Measurements from ENCODE around the gene WIZ.
A peak's percentile ranks its signal among the peaks of the same experiment; 100 is the strongest.
"Not testable (repeated sequence)": the region's sequence is repeated elsewhere in the genome, so short reads cannot be mapped to it uniquely, and the experiment has no call there.

WIZ gene

GRCh38 chr19:15476325-15476724 lies 26.6 kb upstream of the WIZ start:
- ChIA-PET POLR2A (no interaction called here), CTCF (no interaction called here)
- Histone ChIP-seq H3K9me3 (ENCODE audit: control insufficient read depth, insufficient read depth, low read depth, low read length) (no peaks in the 10 kb centered on the region), H3K36me3 (ENCODE audit: control insufficient read depth in 2 of 2, insufficient read depth in 1 of 2, low read length in 2 of 2) (no peaks in the 10 kb centered on the region), H3K4me1 (ENCODE audit: control insufficient read depth, insufficient read depth, low read length) (no peaks in the 10 kb centered on the region), H3K27ac (ENCODE audit: extremely low read depth, low read depth, low read length) (no peak overlapping the region), H3K4me3 (ENCODE audit: low read depth, low read length) (no peak overlapping the region)
- TF ChIP-seq ZNF624 (tag by site-specific recombination; IDR thresholded peaks at IDR 0.05) (no peak), ZNF558 (tag by site-specific recombination; IDR thresholded peaks at IDR 0.05) (no peak), ZNF629 (tag by site-specific recombination; IDR thresholded peaks at IDR 0.05) (no peak), BCL11B (tag by site-specific recombination; IDR thresholded peaks at IDR 0.05; ENCODE audit: low read depth) (no peak)

- CTCF ChIA-PET, result no interaction called here
- Histone ChIP-seq H3K4me3 (ENCODE audit: low read depth, low read length) (no peak overlapping the region), H3K36me3 (ENCODE audit: control insufficient read depth in 2 of 2, insufficient read depth in 1 of 2, low read length in 2 of 2) (no peaks in the 10 kb centered on the region), H3K4me1 (ENCODE audit: control insufficient read depth, insufficient read depth, low read length) (no peaks in the 10 kb centered on the region), H3K9me3 (ENCODE audit: control insufficient read depth, insufficient read depth, low read depth, low read length) (no peaks in the 10 kb centered on the region), H3K27ac (ENCODE audit: extremely low read depth, low read depth, low read length) (no peak overlapping the region)
- no peak for TF ChIP-seq ZNF280D (tag by site-specific recombination; IDR thresholded peaks at IDR 0.05)
- no peak for TF ChIP-seq ZNF677 (tag by site-specific recombination; IDR thresholded peaks at IDR 0.05)
- POLR2A ChIA-PET, result no interaction called here
Observed at GRCh38 chr19:15475611-15476010, 25.9 kb upstream of the WIZ start.

- TF ChIP-seq ZNF423 (tag by site-specific recombination; IDR thresholded peaks at IDR 0.05) (no peak), ZFP3 (tag by site-specific recombination; IDR thresholded peaks at IDR 0.05; ENCODE audit: low read depth) (peak; percentile 59)
- Histone ChIP-seq H3K36me3 (ENCODE audit: control insufficient read depth in 2 of 2, insufficient read depth in 1 of 2, low read length in 2 of 2) (no peaks in the 10 kb centered on the region), H3K4me1 (ENCODE audit: control insufficient read depth, insufficient read depth, low read length) (no peaks in the 10 kb centered on the region), H3K4me3 (ENCODE audit: low read depth, low read length) (no peak overlapping the region), H3K27ac (ENCODE audit: extremely low read depth, low read depth, low read length) (no peak overlapping the region), H3K9me3 (ENCODE audit: control insufficient read depth, insufficient read depth, low read depth, low read length) (no peaks in the 10 kb centered on the region)
- POLR2A ChIA-PET, result no interaction called here
- CTCF ChIA-PET, result no interaction called here
Observed at GRCh38 chr19:15475169-15475568, 25.4 kb upstream of the WIZ start.

GRCh38 chr19:15473821-15474220 lies 24.1 kb upstream of the WIZ start:
- H3K4me1 ChIP-seq (ENCODE audit: control insufficient read depth, insufficient read depth, low read length); H3K9me3 ChIP-seq (ENCODE audit: control insufficient read depth, insufficient read depth, low read depth, low read length); H3K4me3 ChIP-seq (ENCODE audit: low read depth, low read length); POLR2A ChIA-PET; H3K36me3 ChIP-seq (ENCODE audit: control insufficient read depth in 2 of 2, insufficient read depth in 1 of 2, low read length in 2 of 2); H3K27ac ChIP-seq (ENCODE audit: extremely low read depth, low read depth, low read length): not testable (repeated sequence)
- peak; percentile 56 for TF ChIP-seq ZNF366 (tag by site-specific recombination; conservative IDR thresholded peaks at IDR 0.05)
- CTCF ChIA-PET, result interaction anchor here (0.7 kb wide), 1 partner anchor 382 kb away, joined by 10 read pairs; no protein-coding TSS in a partner anchor

GRCh38 chr19:15471639-15472101 lies 21.9 kb upstream of the WIZ start:
- no peaks in the 10 kb centered on the region for H3K9me3 ChIP-seq (ENCODE audit: control insufficient read depth, insufficient read depth, low read depth, low read length)
- no peak overlapping the region for H3K4me3 ChIP-seq (ENCODE audit: low read depth, low read length)
- H3K27ac ChIP-seq (ENCODE audit: extremely low read depth, low read depth, low read length), result no peak overlapping the region
- ChIA-PET CTCF (no interaction called here), POLR2A (no interaction called here)
- no peaks in the 10 kb centered on the region for H3K36me3 ChIP-seq (ENCODE audit: control insufficient read depth in 2 of 2, insufficient read depth in 1 of 2, low read length in 2 of 2)
- no peak for TF ChIP-seq ZNF280D (tag by site-specific recombination; IDR thresholded peaks at IDR 0.05)
- no peak for TF ChIP-seq ZNF266 (tag by site-specific recombination; IDR thresholded peaks at IDR 0.05; ENCODE audit: low read depth)
- no peak for TF ChIP-seq MEIS1 (CRISPR knock-in tag; IDR thresholded peaks at IDR 0.05; ENCODE audit: borderline replicate concordance)
- TF ChIP-seq HOXA7 (CRISPR knock-in tag; IDR thresholded peaks at IDR 0.05; ENCODE audit: borderline replicate concordance), result no peak
- TF ChIP-seq ZSCAN16 (tag by site-specific recombination; IDR thresholded peaks at IDR 0.05), result no peak
- H3K4me1 ChIP-seq (ENCODE audit: control insufficient read depth, insufficient read depth, low read length), result no peaks in the 10 kb centered on the region

Data from HEK293 (cell line).